DMS53 treated with DMSO at 0.1 percent for 48 hours (cell line): ENCODE results near the gene PCSK6.

Experiments used
- DNase-seq: peaks from one replicate; lab custom pipeline; 2025; ENCODE audit not compliant: unreplicated experiment; lab: John Stamatoyannopoulos, UW

The PCSK6 gene

GRCh38 chr15:101523560-101523940 is 34.0 kb upstream of the PCSK6 start:
- DNase-seq, result peak; percentile 46

DNA sequence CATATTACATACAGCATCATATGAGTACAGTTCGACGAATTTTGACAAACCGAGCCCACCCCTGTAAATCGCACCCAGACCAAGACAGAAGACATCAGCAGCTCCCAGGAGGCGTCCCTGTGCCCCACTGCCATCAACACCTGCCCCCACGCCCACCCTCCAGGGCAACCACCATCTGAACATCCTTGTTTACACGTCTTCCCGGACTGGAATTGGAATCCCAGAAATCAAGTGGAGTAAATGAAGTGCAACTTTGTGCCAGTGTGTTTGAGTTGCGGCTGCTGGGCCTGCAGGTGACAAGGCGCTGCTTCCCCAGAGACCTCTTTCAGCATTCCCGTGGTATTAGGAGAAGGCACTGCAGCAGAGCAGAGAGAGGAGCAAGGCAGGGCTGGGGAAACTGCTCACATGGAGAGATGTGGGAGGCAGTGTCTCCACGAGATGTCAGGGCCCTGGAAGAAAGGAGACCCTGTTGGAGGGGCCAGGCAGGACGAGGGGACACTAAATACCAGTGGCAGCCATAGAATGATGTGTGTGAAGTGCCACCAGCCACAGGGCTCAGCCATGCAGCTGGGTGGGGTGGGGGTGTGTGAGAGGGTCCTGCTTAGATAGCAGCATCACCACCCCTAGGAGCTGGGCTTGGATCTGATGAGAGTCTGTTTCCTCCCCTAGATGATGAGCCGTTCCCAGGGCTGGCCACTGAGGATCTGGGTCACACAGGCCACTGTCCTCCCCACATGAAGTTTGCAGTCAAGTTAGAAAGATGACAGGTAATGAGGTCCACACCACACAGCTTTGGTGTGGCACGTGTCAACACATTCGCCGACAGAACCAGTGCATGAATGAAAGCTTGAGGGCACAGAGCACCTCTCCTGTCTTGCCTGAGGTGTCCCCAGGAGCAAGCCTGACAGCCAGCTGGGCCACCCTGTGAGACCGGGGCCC is 33.4 kb upstream of the PCSK6 start:
- DNase-seq, result no peak

GRCh38 chr15:101522091-101522490 is 32.6 kb upstream of the PCSK6 start:
- DNase-seq, result no peak

- DNase-seq, result no peak
These were observed 32.1 kb upstream of the PCSK6 start for GRCh38 chr15:101521591-101521990.

DNA sequence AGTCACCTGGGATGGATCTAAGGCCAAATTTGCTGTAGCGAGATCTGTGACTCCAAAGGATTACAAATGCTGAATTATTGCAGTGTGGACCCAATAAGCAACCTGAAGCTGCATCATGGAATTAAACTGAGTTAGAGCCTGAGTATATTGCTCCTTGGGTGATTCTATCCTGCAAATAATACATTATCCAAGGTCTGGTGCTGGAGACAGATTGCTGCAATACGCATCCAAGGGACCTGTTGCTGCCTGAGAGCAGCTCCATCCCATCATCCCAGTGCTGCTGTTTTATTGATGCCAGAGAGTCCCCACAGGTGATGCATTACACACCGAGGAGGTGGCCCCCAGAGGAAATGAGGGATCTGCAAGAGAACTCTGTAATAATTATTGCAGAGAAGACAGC is 31.6 kb upstream of the PCSK6 start:
- DNase-seq, result no peak

- no peak for DNase-seq
These were observed 30.9 kb upstream of the PCSK6 start for GRCh38 chr15:101520395-101520794.

- DNase-seq, result no peak
These were observed 28.0 kb upstream of the PCSK6 start for GRCh38 chr15:101517504-101517903.

DNA sequence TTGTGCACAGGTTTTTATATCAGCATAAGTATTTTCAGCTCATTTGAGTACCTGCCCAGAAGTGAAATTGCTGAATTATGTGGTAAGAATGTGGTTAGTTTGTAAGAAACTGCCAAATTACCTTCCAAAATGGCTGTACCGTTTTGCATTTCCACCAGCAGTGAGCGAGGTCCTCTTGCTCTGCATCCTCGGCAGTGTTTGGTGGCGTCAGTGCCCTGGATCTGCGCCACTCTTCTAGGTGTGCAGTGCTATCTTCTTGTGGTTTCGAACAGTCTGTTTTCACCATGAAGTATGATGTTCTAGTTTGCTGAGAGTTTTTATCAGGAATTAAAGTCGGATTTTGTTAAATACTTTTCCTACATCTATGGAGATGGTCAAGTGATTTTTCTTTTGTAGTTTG is 24.8 kb upstream of the PCSK6 start:
- no peak for DNase-seq

DNA sequence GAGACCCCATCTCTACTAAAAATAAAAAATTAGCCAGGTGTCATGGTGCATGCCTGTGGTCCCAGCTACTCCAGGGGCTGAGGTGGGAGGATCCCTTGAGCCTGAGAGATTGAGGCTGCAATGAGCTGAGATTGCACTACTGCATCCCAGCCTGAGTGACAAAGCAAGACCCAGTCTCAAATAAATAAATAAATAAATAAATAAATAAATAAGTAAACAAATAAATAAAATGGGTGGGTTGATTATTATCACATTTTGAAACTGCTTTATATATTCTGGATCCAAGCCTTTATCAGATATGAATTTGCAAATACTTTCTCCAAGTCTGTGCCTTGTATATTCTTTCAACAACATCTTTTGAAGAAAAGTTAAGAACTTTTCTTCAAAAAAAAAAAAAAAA is 22.2 kb upstream of the PCSK6 start:
- DNase-seq, result no peak

- DNase-seq, result no peak
These were observed 21.0 kb upstream of the PCSK6 start for GRCh38 chr15:101510212-101511197.

- DNase-seq, result no peak
These were observed 19.8 kb upstream of the PCSK6 start for GRCh38 chr15:101509279-101509678.

DNA sequence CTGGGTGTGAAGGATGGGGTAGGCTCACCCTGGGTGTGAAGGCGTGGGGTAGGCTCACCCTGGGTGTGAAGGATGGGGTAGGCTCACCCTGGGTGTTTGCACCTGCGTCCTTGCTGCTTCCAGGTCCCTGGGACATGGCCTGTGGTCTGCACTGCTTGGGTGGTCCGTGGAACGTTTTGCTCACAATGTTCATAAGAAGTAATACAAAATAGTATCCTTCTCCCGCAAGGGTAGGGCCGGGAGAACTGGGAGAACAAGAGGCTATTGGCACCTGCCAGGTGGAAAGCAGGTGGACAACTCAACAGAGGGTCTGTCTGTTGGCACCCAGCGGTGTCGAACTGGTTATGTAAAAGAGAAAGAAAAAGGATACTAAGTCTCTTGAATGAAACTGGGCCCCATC is 17.0 kb upstream of the PCSK6 start:
- no peak for DNase-seq

DNA sequence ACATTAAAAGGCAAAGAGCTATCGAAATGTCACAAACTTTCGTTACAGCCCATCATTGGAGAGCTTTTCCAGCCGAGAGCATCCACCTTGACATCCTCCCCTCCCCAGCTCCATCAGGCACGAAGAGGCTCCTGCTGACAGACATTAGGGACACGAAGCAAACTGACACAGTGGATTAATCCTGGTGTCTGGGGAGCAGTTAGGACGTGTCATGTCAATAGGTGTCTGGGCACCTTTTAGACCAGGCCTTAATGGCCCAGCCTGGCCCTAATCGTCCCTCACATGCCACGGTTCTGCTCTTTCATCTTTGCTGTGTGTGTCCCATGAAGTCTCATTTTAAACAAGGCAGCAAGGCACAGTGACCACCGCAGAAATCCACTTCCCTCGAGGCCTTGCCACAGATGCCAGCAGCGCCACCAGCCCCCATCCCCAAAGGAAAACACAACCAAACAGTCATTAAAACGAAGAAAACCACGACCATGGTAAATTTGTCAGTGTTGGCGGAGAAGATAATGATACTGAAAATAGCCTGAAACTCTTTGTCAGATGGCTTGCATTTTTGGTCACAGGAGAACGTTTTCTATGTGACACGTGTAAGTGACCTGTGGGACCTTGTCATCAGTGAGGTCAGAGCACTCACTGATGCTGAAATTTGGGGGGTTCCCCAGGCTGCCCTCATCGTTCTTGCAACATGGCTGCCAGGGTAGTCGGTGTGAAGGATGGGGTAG is 16.3 kb upstream of the PCSK6 start:
- no peak for DNase-seq

- no peak for DNase-seq
These were observed 15.5 kb upstream of the PCSK6 start for GRCh38 chr15:101504866-101505609.

GRCh38 chr15:101504373-101504772 is 14.9 kb upstream of the PCSK6 start:
- no peak for DNase-seq

- DNase-seq, result no peak
These were observed 13.7 kb upstream of the PCSK6 start for GRCh38 chr15:101503296-101503599.

DNA sequence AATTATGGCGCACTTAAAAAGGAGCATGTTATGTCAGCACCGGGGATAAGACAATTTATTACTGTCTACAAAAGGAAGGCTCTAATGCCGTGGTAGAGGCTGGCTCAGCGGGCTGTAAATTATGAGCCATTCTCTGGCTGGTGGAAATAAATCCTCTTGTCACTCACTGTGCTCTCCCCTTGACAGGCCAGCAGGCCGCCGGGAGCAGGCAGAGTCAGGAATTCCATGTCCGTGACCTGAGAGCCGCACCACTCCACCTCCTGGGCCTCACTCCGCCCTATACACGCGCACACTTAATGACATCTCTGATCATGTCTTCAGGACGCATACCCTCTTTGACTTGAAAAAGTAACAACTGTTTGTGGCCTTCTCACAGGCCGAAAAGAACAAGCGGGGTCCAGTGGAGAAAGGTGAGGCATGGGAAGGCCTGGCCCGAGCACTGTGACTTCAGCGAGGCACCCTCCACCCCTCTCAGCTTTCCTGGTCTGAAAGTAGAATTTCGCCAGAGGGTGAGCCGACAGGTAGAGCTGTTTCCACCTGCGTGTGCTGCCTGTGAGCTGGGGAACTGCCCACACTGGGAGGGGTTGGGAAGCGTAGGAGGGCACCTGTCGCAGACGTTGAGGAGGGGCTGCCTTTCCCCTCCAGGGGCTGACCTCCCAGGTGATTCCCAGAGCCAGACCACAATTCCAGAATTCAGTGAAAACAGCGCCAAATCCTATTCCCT is 13.2 kb upstream of the PCSK6 start:
- DNase-seq, result no peak

- no peak for DNase-seq
These were observed 12.3 kb upstream of the PCSK6 start for GRCh38 chr15:101501703-101502373.

DNA sequence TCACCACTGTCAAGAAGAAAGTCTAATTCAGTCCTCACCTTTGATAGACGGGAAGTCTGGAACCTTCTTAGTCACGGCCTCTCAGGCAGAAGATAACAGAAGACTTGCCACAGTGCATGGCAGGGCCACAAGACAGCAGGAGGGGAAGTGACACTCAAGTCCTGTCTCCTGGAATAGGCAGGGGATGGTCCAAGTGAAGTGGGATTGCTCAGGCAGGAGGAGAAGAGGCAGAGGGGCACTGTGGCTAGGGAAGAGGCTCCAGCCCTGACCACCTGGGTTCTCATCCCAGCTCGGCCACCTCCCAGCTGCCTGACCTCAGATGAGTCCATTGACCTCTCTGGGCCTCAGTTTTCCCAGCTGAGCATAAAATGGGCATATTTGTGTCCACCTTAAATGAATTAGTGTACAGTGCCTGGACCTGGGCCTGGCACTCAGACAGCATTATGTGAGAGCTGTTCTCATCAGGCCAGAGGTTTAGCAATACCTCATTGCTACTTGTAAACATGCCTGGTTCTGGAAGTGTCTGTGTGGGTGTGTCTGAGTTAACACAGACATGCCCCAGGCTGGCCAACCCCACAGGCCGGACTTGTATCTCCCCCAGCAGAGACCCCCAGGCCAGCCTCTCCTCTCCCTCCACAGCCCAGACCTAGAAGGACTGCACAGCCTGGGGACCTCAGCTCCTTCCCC is 11.5 kb upstream of the PCSK6 start:
- DNase-seq, result no peak
